ENCODE results near the gene ICOS. TPM values are rescaled to one million over a fixed set of nuclear protein-coding genes. Genes with fewer than 3 reads are reported as not detected.

Gene ICOS, protein sequence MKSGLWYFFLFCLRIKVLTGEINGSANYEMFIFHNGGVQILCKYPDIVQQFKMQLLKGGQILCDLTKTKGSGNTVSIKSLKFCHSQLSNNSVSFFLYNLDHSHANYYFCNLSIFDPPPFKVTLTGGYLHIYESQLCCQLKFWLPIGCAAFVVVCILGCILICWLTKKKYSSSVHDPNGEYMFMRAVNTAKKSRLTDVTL
- not detected in 2 replicates for total RNA-seq (2012; rRNA removed)
- not detected in 2 replicates for polyA plus RNA-seq (2012; rRNA removed)
- not detected in 2 replicates for polyA plus RNA-seq (2012; cell fraction: cytosol; rRNA removed)
- polyA plus RNA-seq (2012; cell fraction: nucleus; rRNA removed; ENCODE audit: low replicate concordance) = not detected in 2 replicates
- Bru-seq, nascent RNA = not detected
- BruChase-seq, experiment 1, labeled RNA remaining after a 6-hour chase = not detected
- percentile 7 among the genes with signal in this experiment for BruChase-seq, experiment 2, labeled RNA remaining after a 2-hour chase
- long read RNA-seq = 0 reads

- no peak within 1 kb of the TSS for H3K4me2 ChIP-seq (ENCODE audit: low read depth, low read length)
These were observed at the start of gene ICOS for GRCh38 chr2:203936535-203936934. TSS of gene ICOS (plus strand) at chr2:203936763. CDS start at chr2:203936815, 52 bp downstream.

More at GRCh38 chr2:203936535-203936934, at the start of gene ICOS:
- Histone ChIP-seq H4K8ac (ENCODE audit: low read depth in 2 of 2, low read length in 2 of 2) (no peak within 1 kb of the TSS), H3K14ac (replicated peaks; ENCODE audit: low read depth, low read length) (no peak within 1 kb of the TSS), H2BK15ac (ENCODE audit: low read depth, low read length) (no peak within 1 kb of the TSS), H3K4ac (ENCODE audit: low read depth, low read length) (no peak within 1 kb of the TSS), H2BK20ac (ENCODE audit: low read depth, low read length) (no peak within 1 kb of the TSS), H2AK9ac (replicated peaks; ENCODE audit: low read depth, low read length, poor library complexity) (no peak within 1 kb of the TSS), H2BK120ac (ENCODE audit: low read depth, low read length) (no peak within 1 kb of the TSS), H2AFZ (replicated peaks; ENCODE audit: low read length, poor library complexity) (no peak within 1 kb of the TSS), H3K36me3 (ENCODE audit: control insufficient read depth, insufficient read depth, low read length) (no peaks in the 10 kb centered on the region), H3K18ac (ENCODE audit: low read depth, low read length) (no peak within 1 kb of the TSS), H4K20me1 (ENCODE audit: insufficient read depth, low read length) (no peaks in the 10 kb centered on the region), H3K9ac (ENCODE audit: low read depth, low read length) (no peak within 1 kb of the TSS), H3K23ac (ENCODE audit: low read depth, low read length) (no peak within 1 kb of the TSS), H3K27me3 (ENCODE audit: control insufficient read depth, insufficient read depth, low read length) (peaks cover 9% of the 10 kb centered on the region), H4K5ac (ENCODE audit: low read depth, low read length) (no peak within 1 kb of the TSS), H3K27ac (ENCODE audit: insufficient read depth, low read length) (no peak within 1 kb of the TSS), H2BK5ac (ENCODE audit: low read depth, low read length, poor library complexity, severe bottlenecking) (no peak within 1 kb of the TSS), H3K79me1 (ENCODE audit: low read depth in 1 of 2, low read length in 2 of 2) (no peaks in the 10 kb centered on the region), H3K9me3 (ENCODE audit: control insufficient read depth, insufficient read depth, low read length) (no peaks in the 10 kb centered on the region), H4K91ac (ENCODE audit: insufficient read depth, low read depth, low read length) (no peak within 1 kb of the TSS), H3K4me1 (ENCODE audit: control insufficient read depth, insufficient read depth, low read length) (no peaks in the 10 kb centered on the region), H3K4me3 (ENCODE audit: insufficient read depth, low read depth, low read length) (no peak within 1 kb of the TSS), H3K56ac (ENCODE audit: extremely low read depth, insufficient read depth, low read length) (no peak within 1 kb of the TSS), H3K9me1 (ENCODE audit: insufficient read depth, low read length) (no peaks in the 10 kb centered on the region), H2AK5ac (ENCODE audit: low read depth, low read length) (no peak within 1 kb of the TSS)
- no TSS peak for BruUV-seq (replicated peaks)
- no CpG with 5 or more reads among the region's 5 CpGs for WGBS, 2 experiments (ENCODE audit: extremely low coverage in 2 of 2, insufficient read length in 1 of 2)
- DNase-seq = no peak
- intact Hi-C loops (cut with micrococcal nuclease) = no loop called here
- TF ChIP-seq SMC3 (IDR thresholded peaks at IDR 0.05; ENCODE audit: low read depth, low read length) (no peak), CEBPB (IDR thresholded peaks at IDR 0.05; ENCODE audit: low read depth, low read length) (no peak), RFX5 (IDR thresholded peaks at IDR 0.05; ENCODE audit: low read depth, low read length) (no peak), CHD1 (IDR thresholded peaks at IDR 0.05; ENCODE audit: low read depth, low read length) (no peak), RCOR1 (IDR thresholded peaks at IDR 0.05; ENCODE audit: insufficient replicate concordance, low read length) (no peak), FOS (IDR thresholded peaks at IDR 0.05; ENCODE audit: low read depth, low read length) (no peak), NFE2L2 (IDR thresholded peaks at IDR 0.05; ENCODE audit: low read depth, low read length) (no peak), RAD21 (IDR thresholded peaks at IDR 0.05; ENCODE audit: low read length) (no peak), ELK1 (IDR thresholded peaks at IDR 0.05; ENCODE audit: borderline replicate concordance, low read depth, low read length) (no peak), BHLHE40 (IDR thresholded peaks at IDR 0.05; ENCODE audit: low read depth, low read length) (no peak), POLR2A (IDR thresholded peaks at IDR 0.05; ENCODE audit: low read depth, low read length) (no peak), MAZ (IDR thresholded peaks at IDR 0.05; ENCODE audit: borderline replicate concordance, low read depth, low read length) (no peak), MXI1 (IDR thresholded peaks at IDR 0.05; ENCODE audit: borderline replicate concordance, low read depth, low read length) (no peak), MAFK (IDR thresholded peaks at IDR 0.05; ENCODE audit: low read depth, low read length) (no peak)
- TF ChIP-seq, protein P1, sequence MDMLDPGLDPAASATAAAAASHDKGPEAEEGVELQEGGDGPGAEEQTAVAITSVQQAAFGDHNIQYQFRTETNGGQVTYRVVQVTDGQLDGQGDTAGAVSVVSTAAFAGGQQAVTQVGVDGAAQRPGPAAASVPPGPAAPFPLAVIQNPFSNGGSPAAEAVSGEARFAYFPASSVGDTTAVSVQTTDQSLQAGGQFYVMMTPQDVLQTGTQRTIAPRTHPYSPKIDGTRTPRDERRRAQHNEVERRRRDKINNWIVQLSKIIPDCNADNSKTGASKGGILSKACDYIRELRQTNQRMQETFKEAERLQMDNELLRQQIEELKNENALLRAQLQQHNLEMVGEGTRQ (IDR thresholded peaks at IDR 0.05; ENCODE audit: low read depth, low read length) = no peak
- TF ChIP-seq, protein P2, sequence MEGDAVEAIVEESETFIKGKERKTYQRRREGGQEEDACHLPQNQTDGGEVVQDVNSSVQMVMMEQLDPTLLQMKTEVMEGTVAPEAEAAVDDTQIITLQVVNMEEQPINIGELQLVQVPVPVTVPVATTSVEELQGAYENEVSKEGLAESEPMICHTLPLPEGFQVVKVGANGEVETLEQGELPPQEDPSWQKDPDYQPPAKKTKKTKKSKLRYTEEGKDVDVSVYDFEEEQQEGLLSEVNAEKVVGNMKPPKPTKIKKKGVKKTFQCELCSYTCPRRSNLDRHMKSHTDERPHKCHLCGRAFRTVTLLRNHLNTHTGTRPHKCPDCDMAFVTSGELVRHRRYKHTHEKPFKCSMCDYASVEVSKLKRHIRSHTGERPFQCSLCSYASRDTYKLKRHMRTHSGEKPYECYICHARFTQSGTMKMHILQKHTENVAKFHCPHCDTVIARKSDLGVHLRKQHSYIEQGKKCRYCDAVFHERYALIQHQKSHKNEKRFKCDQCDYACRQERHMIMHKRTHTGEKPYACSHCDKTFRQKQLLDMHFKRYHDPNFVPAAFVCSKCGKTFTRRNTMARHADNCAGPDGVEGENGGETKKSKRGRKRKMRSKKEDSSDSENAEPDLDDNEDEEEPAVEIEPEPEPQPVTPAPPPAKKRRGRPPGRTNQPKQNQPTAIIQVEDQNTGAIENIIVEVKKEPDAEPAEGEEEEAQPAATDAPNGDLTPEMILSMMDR (conservative IDR thresholded peaks at IDR 0.05; ENCODE audit: low read depth, low read length) = no peak
- no peak for ATAC-seq (ENCODE audit: low read depth)
- dilution Hi-C loops (cut with HindIII; ENCODE audit: low sequenced_read_pairs, unreplicated experiment) = no loop called here
- ChIA-PET POLR2A (ENCODE audit: unreplicated experiment) (no interaction called here), CTCF (no interaction called here)
- in situ Hi-C loops (cut with MboI; ENCODE audit: low sequenced_read_pairs) = no loop called here

All from IMR-90 (cell line).